WI38 (cell line): ENCODE measurements around the gene RIMBP2.

ENCODE experiments used
- H3K4me3 ChIP-seq: 2 replicates; pipeline ENCODE4 v1.5.1; 2011; ENCODE audit warnings: low read depth, mild to moderate bottlenecking, control low read depth, low read length
- CTCF ChIP-seq: IDR thresholded peaks from 2 replicates; pipeline ENCODE4 v1.5.1; 2012; ENCODE audit warnings: low read depth, mild to moderate bottlenecking, control low read depth, low read length

Gene RIMBP2

GRCh38 chr12:130552483-130552996, 163.6 kb downstream of the RIMBP2 start:
- TF ChIP-seq CTCF: no peak
- no peak overlapping the region for H3K4me3 ChIP-seq

- TF ChIP-seq CTCF: no peak
- no peak overlapping the region for H3K4me3 ChIP-seq
These were observed 166.7 kb downstream of the RIMBP2 start for GRCh38 chr12:130549361-130549760.

GRCh38 chr12:130547480-130548155, 168.5 kb downstream of the RIMBP2 start:
- no peak overlapping the region for H3K4me3 ChIP-seq
- TF ChIP-seq CTCF: no peak

- no peak overlapping the region for H3K4me3 ChIP-seq
- no peak for TF ChIP-seq CTCF
These were observed 169.6 kb downstream of the RIMBP2 start for GRCh38 chr12:130546494-130546893.

- no peak for TF ChIP-seq CTCF
- no peak overlapping the region for H3K4me3 ChIP-seq
These were observed 170.6 kb downstream of the RIMBP2 start for GRCh38 chr12:130545475-130545874.

- TF ChIP-seq CTCF: no peak
- H3K4me3 ChIP-seq: no peak overlapping the region
These were observed 175.7 kb downstream of the RIMBP2 start for GRCh38 chr12:130540376-130540775.

GRCh38 chr12:130538343-130539095, 177.6 kb downstream of the RIMBP2 start:
- TF ChIP-seq CTCF: no peak
- no peak overlapping the region for H3K4me3 ChIP-seq
